Measurements from ENCODE around the gene GPR27. TPM values are rescaled to one million over a fixed set of nuclear protein-coding genes. Genes with fewer than 3 reads are reported as not detected.

The GPR27 gene
- total RNA-seq, 1 donor = not detected

DNA sequence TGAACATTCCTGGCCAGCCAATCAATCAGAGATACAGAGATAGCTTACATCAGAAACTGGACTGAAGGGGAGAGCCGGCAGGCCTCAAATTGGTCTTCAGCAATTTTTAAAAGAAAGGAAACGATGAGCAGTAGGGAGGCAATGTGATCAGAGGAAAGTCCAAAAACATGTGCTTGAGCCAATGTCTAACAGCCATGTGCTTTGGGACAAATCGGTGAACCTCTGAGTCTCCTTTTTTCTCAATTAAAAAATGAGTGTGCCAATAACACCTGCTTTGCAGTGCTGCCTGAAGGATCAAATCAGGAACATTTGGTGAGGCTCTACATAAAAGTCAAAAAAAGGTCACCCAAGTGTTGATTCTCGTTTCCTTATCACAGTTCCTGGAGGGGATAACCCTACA is 21.0 kb upstream of the GPR27 start:
- TF ChIP-seq, protein P1, sequence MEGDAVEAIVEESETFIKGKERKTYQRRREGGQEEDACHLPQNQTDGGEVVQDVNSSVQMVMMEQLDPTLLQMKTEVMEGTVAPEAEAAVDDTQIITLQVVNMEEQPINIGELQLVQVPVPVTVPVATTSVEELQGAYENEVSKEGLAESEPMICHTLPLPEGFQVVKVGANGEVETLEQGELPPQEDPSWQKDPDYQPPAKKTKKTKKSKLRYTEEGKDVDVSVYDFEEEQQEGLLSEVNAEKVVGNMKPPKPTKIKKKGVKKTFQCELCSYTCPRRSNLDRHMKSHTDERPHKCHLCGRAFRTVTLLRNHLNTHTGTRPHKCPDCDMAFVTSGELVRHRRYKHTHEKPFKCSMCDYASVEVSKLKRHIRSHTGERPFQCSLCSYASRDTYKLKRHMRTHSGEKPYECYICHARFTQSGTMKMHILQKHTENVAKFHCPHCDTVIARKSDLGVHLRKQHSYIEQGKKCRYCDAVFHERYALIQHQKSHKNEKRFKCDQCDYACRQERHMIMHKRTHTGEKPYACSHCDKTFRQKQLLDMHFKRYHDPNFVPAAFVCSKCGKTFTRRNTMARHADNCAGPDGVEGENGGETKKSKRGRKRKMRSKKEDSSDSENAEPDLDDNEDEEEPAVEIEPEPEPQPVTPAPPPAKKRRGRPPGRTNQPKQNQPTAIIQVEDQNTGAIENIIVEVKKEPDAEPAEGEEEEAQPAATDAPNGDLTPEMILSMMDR (IDR thresholded peaks at IDR 0.05; ENCODE audit: insufficient read depth, low read length) = no peak
- H3K4me3 ChIP-seq (ENCODE audit: low read depth, low read length) = no peak overlapping the region
- DNase-seq (ENCODE audit: low read depth) = no peak

DNA sequence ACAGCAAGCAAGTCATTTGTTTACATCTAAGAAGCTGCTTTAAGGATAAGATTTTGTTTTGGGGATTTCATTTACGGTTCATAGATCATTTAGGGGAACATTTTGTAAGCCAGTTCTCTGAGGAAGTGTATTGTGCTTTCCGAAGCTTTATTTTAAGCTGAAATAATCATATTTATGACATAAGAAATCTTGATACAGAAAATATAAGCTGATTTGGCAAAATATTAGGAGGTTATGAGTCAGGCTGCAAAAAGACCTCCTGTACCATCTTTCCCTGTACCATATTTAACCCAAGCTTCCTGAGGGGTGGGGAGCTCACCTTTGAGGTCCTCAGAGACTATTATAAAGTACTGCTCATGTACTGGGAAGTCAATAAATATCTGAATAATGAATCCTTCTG is 20.3 kb upstream of the GPR27 start:
- DNase-seq (ENCODE audit: low read depth) = no peak
- H3K4me3 ChIP-seq (ENCODE audit: low read depth, low read length) = no peak overlapping the region
- TF ChIP-seq, protein P1 (IDR thresholded peaks at IDR 0.05; ENCODE audit: insufficient read depth, low read length) = no peak

DNA sequence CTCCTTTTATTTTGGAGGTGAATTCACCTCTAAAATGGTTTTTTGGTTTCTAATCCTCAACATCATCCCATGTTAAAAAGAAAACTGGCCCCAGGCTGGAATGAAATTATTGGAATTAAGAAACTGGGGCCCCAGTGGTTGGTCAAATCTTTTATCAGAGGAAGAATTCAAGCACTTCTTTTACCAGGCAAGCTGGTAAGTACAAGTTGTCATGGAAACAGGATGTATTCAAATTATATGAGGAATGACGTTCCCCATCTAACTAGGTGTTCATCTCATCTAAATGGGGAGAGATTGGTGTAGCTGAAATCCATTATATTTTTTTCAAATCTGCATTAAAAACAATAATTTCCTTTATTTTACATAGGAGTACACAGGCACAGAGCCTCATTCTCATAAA is 18.8 kb upstream of the GPR27 start:
- no peak overlapping the region for H3K4me3 ChIP-seq (ENCODE audit: low read depth, low read length)
- no peak for DNase-seq (ENCODE audit: low read depth)
- TF ChIP-seq, protein P1 (IDR thresholded peaks at IDR 0.05; ENCODE audit: insufficient read depth, low read length) = no peak

DNA sequence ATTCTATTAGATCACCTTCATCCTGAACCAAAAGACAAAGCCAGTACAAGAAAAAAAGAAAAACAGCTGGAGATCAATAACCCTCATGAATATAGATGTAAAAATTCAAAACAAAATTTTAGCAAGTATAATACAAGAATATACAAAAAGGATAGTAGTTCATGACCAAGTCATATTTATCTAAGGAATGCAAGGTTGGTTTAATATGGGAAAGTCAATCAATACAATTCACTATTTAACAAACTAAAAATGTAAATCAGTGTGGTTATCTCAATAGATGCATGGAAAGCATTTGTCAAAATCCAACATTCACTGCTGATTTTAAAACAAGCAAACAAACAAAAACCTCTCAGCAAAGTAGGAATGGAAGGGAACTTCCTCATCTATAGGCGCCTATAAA is 11.0 kb upstream of the GPR27 start:
- TF ChIP-seq, protein P1 (IDR thresholded peaks at IDR 0.05; ENCODE audit: insufficient read depth, low read length) = no peak
- no peak overlapping the region for H3K4me3 ChIP-seq (ENCODE audit: low read depth, low read length)
- no peak for DNase-seq (ENCODE audit: low read depth)

DNA sequence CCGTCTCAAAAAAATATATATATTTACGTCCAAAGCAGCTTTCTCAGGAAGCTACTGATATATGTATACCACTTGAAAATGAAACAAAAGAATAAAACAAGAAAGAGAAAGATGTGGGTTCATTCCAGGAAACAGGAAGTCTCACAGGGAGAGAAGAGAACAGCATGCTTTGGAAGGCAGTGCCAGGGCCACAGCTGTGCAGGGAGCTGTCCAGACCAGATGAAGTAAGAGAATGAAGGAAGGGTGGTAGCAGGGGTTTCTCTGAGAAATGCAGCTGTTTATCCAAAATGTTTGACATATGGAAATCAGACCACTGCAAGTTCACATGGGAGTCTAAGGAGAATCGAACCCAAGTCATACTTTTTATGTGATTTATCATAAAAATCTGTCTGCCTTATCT is 8.9 kb upstream of the GPR27 start:
- no peak for DNase-seq (ENCODE audit: low read depth)
- no peak overlapping the region for H3K4me3 ChIP-seq (ENCODE audit: low read depth, low read length)
- TF ChIP-seq, protein P1 (IDR thresholded peaks at IDR 0.05; ENCODE audit: insufficient read depth, low read length) = no peak

DNA sequence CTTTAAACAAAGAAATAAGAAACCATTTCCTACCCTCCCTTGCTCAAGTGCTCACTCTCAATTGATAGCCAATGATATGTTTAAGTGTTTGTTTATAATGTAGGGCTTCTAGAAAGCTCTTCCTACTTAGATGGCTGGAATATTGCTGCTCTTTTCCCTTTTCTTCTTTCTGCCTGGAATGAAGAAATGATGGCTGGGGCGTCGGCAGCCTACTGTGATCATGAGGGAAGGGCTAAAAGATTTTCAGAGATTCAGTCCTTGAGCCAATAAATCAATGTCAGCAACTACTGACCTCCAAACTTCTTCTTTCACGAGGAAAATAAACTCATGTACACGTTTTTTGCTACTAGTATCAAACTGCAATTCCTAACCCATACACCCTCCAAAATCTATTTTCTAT is 2.1 kb upstream of the GPR27 start:
- H3K4me3 ChIP-seq (ENCODE audit: low read depth, low read length) = no peak overlapping the region

More for the DNA sequence above, 2.1 kb upstream of the GPR27 start:
- no peak for DNase-seq (ENCODE audit: low read depth)
- TF ChIP-seq, protein P1 (IDR thresholded peaks at IDR 0.05; ENCODE audit: insufficient read depth, low read length) = no peak

Measured in fibroblast of the aortic adventitia (primary cell).